ENCODE measurements around the gene KRTAP5-9.
"Not testable (repeated sequence)": the region's sequence is repeated elsewhere in the genome, so short reads cannot be mapped to it uniquely, and the experiment has no call there.

KRTAP5-9 gene

DNA sequence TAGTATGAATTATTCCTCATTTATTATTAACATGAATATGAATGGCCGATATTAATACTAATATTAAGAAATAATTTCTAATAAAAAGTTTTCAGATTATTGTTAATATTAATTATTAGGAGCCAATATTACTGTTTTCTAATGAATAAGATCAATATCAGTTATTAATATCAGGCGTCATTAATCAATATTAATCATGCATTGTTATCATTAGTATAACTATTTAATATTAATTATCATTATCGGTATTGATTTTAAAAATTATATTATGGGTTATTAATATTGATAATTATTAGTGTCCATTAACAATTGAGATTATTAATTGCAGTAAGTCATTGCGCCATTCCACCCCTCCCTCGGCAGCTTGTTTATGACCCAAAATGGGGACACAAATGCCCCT is 37.5 kb downstream of the KRTAP5-9 start:
- not testable (repeated sequence) for DNase-seq (ENCODE audit: low spot score)

DNA sequence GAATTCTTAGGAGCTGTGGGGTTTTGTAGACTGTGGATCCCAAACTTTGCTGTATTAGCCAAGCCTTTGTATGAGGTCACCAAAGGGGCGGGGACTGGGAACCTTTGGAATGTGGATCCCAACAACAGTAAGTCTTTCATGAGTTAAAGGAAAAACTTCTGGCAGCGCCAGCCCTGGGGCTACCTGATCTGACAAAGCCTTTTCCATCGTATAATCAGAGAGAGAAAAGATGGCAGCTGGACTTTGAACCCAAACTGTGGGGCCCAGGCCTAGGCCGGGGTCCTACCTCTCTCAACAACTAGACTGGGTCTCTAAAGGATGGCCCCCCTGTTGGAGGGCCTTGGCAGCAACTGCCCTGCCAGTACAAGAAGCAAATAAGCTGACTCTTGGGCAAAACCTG is 40.1 kb downstream of the KRTAP5-9 start:
- DNase-seq (ENCODE audit: low spot score): not testable (repeated sequence)

DNA sequence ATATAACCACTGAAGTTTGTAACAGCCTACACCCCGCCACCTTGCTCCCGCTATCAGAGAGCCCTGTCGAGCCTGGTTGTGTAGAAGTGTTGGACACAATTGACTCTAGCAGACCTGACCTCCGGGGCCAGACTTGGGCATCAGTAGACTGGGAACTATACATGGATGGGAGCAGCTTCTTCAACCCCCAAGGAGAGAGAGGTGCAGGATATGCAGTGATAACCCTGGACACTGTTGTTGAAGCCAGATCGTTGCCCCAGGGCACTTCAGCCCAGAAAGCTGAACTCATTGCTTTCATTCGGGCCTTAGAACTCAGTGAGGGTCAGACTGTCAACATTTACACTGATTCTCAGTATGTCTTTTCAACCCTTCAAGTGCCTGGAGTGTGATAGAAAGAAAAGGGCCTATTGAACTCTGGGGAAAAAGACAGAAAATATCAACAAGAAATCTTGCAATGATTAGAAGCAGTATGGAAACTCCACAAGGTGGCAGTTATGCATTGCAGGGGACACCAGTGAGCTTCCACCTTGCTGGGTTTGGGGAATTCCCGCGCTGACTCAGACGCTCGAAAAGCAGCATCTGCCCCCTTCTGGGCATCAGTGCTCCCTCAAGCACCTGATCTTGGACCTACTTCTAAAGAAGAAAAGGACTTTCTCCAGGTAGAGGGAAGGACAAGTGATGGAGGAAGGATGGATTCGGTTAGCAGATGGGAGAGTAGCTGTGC is 40.8 kb downstream of the KRTAP5-9 start:
- DNase-seq (ENCODE audit: low spot score): not testable (repeated sequence)

DNA sequence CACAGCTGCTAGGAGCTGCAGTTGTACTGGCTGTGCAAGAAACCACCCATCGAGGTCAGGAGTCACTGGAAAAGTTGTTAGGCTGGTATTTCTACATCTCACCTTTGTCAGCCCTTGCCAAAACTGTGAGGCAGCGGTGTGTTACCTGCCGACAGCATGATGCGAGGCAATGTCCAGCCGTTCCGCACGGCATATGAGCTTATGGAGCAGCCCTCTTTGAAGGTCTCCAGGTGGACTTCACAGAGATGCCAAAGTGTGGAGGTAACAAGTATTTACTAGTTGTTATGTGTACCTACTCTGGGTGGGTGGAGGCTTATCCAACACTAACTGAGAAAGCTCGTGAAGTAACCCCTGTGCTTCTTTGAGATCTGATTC is 41.3 kb downstream of the KRTAP5-9 start:
- DNase-seq (ENCODE audit: low spot score): not testable (repeated sequence)
